OCI-LY1 (cell line): Measurements from ENCODE around the gene GRAMD1B.

Source experiments
- H2AFZ ChIP-seq: fragments of 200-600 bp; sonication (generic), shearing (Covaris generic); 2 replicates; pipeline ENCODE4 v1.6.0; 2014; ENCODE audit warnings: antibody characterized with exemption, mild to moderate bottlenecking, low read length
- H3F3A ChIP-seq: fragments of 200-600 bp; sonication (generic), shearing (Covaris generic); 2 replicates; pipeline ENCODE4 v1.6.0; 2014; ENCODE audit warnings: mild to moderate bottlenecking, antibody characterized with exemption, low read length, moderate library complexity; ENCODE audit not compliant: insufficient read depth
- H3K27ac ChIP-seq: fragments of 200-600 bp; sonication (generic); 2 replicates; pipeline ENCODE4 v1.5.1; 2014; ENCODE audit warnings: low read length, mixed run types, mild to moderate bottlenecking, low read depth; ENCODE audit not compliant: poor library complexity, severe bottlenecking
- H3K27me3 ChIP-seq: fragments of 200-600 bp; sonication (generic); 2 replicates; pipeline ENCODE4 v1.6.0; 2014; ENCODE audit warnings: antibody characterized with exemption, mild to moderate bottlenecking, low read length, moderate library complexity; ENCODE audit not compliant: insufficient read depth
- H3K36me3 ChIP-seq: fragments of 200-600 bp; sonication (generic); 2 replicates; pipeline ENCODE4 v1.6.1; 2014; ENCODE audit warnings: mild to moderate bottlenecking, antibody characterized with exemption, low read length, moderate library complexity, mixed read lengths; ENCODE audit not compliant: insufficient read depth
- H3K4me1 ChIP-seq: fragments of 200-600 bp; sonication (generic); 2 replicates; pipeline ENCODE4 v1.5.1; 2014; ENCODE audit warnings: mild to moderate bottlenecking, low read length, moderate library complexity; ENCODE audit not compliant: insufficient read depth, severe bottlenecking
- H3K4me2 ChIP-seq: fragments of 200-600 bp; sonication (generic), shearing (Covaris generic); 2 replicates; pipeline ENCODE4 v1.6.1; 2014; ENCODE audit warnings: low read length
- H3K4me3 ChIP-seq: fragments of 200-600 bp; sonication (generic); 2 replicates; pipeline ENCODE4 v1.5.1; 2014; ENCODE audit warnings: low read length, low read depth, mild to moderate bottlenecking, mixed read lengths; ENCODE audit not compliant: poor library complexity, severe bottlenecking
- H3K79me2 ChIP-seq: fragments of 200-600 bp; shearing (Covaris generic); 2 replicates; pipeline ENCODE4 v1.6.1; 2016; ENCODE audit warnings: mixed run types, low read length, mixed read lengths; ENCODE audit not compliant: insufficient read depth
- H3K9ac ChIP-seq: fragments of 200-600 bp; sonication (generic), shearing (Covaris generic); 2 replicates; pipeline ENCODE4 v1.6.1; 2014; ENCODE audit warnings: mild to moderate bottlenecking, low read length, mixed read lengths
- H3K9me2 ChIP-seq: fragments of 200-600 bp; sonication (generic), shearing (Covaris generic); 2 replicates; pipeline ENCODE4 v1.6.1; 2014; ENCODE audit warnings: low read depth, mild to moderate bottlenecking, low read length, mixed read lengths
- H3K9me3 ChIP-seq: fragments of 200-600 bp; shearing (Covaris generic); 2 replicates; pipeline ENCODE4 v1.6.1; 2014; ENCODE audit warnings: low read length, mixed read lengths
- H4K20me1 ChIP-seq: fragments of 200-600 bp; sonication (generic), shearing (Covaris generic); 2 replicates; pipeline ENCODE4 v1.6.0; 2016; ENCODE audit warnings: mild to moderate bottlenecking, low read length; ENCODE audit not compliant: insufficient read depth
- CTCF ChIP-seq: fragments of 200-600 bp; sonication (generic), shearing (Covaris generic); IDR thresholded peaks from 2 replicates; pipeline ENCODE4 v1.5.1; 2017; ENCODE audit warnings: mild to moderate bottlenecking, antibody characterized with exemption, low read length, moderate library complexity, mixed read lengths
- EZH2 ChIP-seq: fragments of 200-600 bp; sonication (generic), shearing (Covaris generic); IDR thresholded peaks from 2 replicates; pipeline ENCODE4 v1.8.0; 2017; ENCODE audit warnings: borderline replicate concordance, mixed run types, mild to moderate bottlenecking, antibody characterized with exemption, low read length, moderate library complexity, mixed read lengths

The GRAMD1B gene

DNA sequence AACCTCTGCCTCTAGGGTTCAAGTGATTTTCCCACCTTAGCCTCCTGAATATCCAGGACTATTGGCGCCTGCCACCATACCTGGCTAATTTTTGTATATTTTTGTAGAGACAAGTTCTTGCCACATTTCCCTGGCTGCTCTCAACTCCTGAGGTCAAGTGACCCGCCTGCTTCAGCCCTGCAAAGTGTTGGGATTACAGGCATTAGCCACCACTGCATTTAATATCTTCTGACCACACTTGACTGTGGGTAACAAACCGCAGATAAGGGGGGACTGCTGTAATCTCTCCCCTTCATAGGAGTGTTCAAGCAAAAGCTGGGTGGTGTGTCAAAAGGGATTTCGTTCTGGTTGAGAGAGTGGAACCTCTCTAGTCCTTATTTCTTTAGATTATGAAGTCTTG is 53.4 kb downstream of the GRAMD1B start:
- H3K9me2 ChIP-seq, result no peaks in the 10 kb centered on the region
- H2AFZ ChIP-seq, result no peak overlapping the region
- no peaks in the 10 kb centered on the region for H3K36me3 ChIP-seq
- TF ChIP-seq CTCF (no peak), EZH2 (no peak)
- H3K27me3 ChIP-seq, result no peaks in the 10 kb centered on the region
- no peaks in the 10 kb centered on the region for H4K20me1 ChIP-seq
- H3K4me1 ChIP-seq, result no peaks in the 10 kb centered on the region
- H3K79me2 ChIP-seq, result no peaks in the 10 kb centered on the region
- no peak overlapping the region for H3K4me2 ChIP-seq
- no peak overlapping the region for H3K27ac ChIP-seq
- H3K9me3 ChIP-seq, result no peaks in the 10 kb centered on the region
- no peak overlapping the region for H3K4me3 ChIP-seq
- H3K9ac ChIP-seq, result no peak overlapping the region
- H3F3A ChIP-seq, result no peaks in the 10 kb centered on the region

DNA sequence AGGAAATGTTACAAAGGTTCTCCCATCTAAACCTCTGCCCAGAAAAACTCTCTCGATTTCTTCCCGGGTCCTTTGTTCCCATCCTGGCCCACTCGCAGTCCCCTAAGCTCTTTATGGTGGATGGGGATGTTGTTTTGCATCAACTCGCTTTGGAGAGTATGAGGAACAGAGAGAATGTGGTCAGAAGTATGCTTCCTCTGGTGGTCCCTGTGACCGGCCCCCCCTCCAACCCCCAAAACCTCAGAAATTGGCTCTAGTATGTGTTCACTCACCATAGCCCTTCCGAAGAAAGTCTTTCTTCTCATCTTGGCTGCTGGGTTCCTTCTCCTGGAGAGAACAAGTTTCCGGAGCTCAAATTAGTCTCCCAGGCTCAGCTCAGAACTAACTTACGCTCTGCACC is 54.4 kb downstream of the GRAMD1B start:
- Histone ChIP-seq H3K9me3 (no peaks in the 10 kb centered on the region), H3K36me3 (no peaks in the 10 kb centered on the region), H3K27ac (no peak overlapping the region), H3K4me1 (no peaks in the 10 kb centered on the region), H4K20me1 (no peaks in the 10 kb centered on the region), H3K27me3 (no peaks in the 10 kb centered on the region), H3K4me3 (no peak overlapping the region), H3K9ac (no peak overlapping the region), H3K79me2 (no peaks in the 10 kb centered on the region), H3F3A (no peaks in the 10 kb centered on the region), H3K4me2 (no peak overlapping the region), H2AFZ (no peak overlapping the region), H3K9me2 (no peaks in the 10 kb centered on the region)
- TF ChIP-seq CTCF (no peak), EZH2 (no peak)

GRCh38 chr11:123487157-123487744 is 57.2 kb downstream of the GRAMD1B start:
- H2AFZ ChIP-seq, result no peak overlapping the region
- H3K4me3 ChIP-seq, result no peak overlapping the region
- H3K9ac ChIP-seq, result no peak overlapping the region
- no peaks in the 10 kb centered on the region for H3F3A ChIP-seq
- H3K36me3 ChIP-seq, result no peaks in the 10 kb centered on the region
- no peak overlapping the region for H3K4me2 ChIP-seq
- no peak overlapping the region for H3K27ac ChIP-seq
- no peaks in the 10 kb centered on the region for H3K9me3 ChIP-seq
- TF ChIP-seq CTCF, result no peak
- TF ChIP-seq EZH2, result no peak
- no peaks in the 10 kb centered on the region for H4K20me1 ChIP-seq
- no peaks in the 10 kb centered on the region for H3K79me2 ChIP-seq
- no peaks in the 10 kb centered on the region for H3K9me2 ChIP-seq
- no peaks in the 10 kb centered on the region for H3K27me3 ChIP-seq
- H3K4me1 ChIP-seq, result no peaks in the 10 kb centered on the region
